ENCODE results near the gene PSAPL1.

PSAPL1 gene

DNA sequence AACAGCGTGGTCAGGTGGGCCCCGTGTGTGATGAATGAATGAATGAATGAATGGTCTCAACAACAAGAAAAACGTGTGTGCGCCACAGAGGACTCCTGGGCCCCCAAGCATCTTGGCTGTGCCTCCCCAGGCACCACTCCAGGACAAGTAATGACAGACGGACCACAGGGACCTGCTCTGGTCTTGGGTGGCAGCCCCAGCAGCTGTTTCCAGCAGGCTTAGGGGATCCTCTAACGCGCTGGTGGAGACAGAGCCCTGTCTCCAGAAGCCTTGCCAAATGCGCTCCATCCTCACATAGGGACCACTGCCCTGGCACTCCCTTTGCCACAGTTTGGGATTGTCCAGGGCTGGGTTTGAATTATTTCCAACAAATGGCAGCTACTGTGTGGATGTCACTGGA, 39.1 kb downstream of the PSAPL1 start:
- H3K4me3 ChIP-seq (ENCODE audit: control insufficient read depth, low read depth, low read length): no peak overlapping the region
- TF ChIP-seq CTCF (conservative IDR thresholded peaks at IDR 0.05; ENCODE audit: control insufficient read depth, insufficient read depth, low read depth, low read length): no peak
- no peak for DNase-seq (ENCODE audit: low read depth)

DNA sequence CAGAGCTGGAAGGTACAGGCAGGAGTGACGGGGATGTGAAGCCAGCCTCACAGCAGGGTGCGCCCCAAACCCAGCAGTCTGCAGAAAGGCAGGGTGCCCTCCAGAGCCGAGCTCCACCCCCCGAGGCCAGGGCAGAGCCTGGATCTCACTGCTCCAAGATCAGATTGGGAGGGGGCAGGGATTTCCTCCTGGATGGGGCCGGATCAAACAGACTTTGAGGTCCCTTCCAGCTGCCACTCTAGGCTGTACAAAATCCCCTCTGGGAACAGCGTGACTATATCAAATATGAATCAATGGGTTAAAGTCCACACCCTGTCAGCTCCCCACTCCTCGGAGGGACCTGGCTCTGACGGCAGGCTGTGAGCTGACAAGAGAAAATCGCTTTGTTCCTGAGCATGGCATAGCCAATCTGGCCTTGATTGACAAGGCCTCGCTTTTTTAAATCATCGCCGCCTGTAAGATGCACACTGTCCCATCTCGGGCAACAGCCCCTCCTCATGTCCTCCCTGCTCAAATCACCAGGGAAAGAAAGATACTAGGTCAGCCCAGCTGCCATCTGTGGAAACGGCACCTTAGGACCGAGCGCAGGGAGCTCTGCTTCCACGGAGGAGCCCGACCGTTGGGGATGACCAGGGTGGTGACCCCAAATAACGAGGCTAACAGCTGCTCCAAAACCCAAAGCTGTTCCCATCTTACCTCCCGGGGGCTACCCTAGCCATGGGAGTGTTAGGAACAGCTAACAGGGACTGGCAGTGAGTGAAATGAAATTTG, 39.9 kb downstream of the PSAPL1 start:
- TF ChIP-seq CTCF (conservative IDR thresholded peaks at IDR 0.05; ENCODE audit: control insufficient read depth, insufficient read depth, low read depth, low read length): no peak
- DNase-seq (ENCODE audit: low read depth): no peak
- no peak overlapping the region for H3K4me3 ChIP-seq (ENCODE audit: control insufficient read depth, low read depth, low read length)

GRCh38 chr4:7393601-7394575, 40.8 kb downstream of the PSAPL1 start:
- H3K4me3 ChIP-seq (ENCODE audit: control insufficient read depth, low read depth, low read length): no peak overlapping the region
- TF ChIP-seq CTCF (conservative IDR thresholded peaks at IDR 0.05; ENCODE audit: control insufficient read depth, insufficient read depth, low read depth, low read length): no peak
- DNase-seq (ENCODE audit: low read depth): no peak

GRCh38 chr4:7392438-7393421, 42.0 kb downstream of the PSAPL1 start:
- DNase-seq (ENCODE audit: low read depth): peak; percentile 31
- peak; percentile 33 for TF ChIP-seq CTCF (conservative IDR thresholded peaks at IDR 0.05; ENCODE audit: control insufficient read depth, insufficient read depth, low read depth, low read length)
- H3K4me3 ChIP-seq (ENCODE audit: control insufficient read depth, low read depth, low read length): no peak overlapping the region

DNA sequence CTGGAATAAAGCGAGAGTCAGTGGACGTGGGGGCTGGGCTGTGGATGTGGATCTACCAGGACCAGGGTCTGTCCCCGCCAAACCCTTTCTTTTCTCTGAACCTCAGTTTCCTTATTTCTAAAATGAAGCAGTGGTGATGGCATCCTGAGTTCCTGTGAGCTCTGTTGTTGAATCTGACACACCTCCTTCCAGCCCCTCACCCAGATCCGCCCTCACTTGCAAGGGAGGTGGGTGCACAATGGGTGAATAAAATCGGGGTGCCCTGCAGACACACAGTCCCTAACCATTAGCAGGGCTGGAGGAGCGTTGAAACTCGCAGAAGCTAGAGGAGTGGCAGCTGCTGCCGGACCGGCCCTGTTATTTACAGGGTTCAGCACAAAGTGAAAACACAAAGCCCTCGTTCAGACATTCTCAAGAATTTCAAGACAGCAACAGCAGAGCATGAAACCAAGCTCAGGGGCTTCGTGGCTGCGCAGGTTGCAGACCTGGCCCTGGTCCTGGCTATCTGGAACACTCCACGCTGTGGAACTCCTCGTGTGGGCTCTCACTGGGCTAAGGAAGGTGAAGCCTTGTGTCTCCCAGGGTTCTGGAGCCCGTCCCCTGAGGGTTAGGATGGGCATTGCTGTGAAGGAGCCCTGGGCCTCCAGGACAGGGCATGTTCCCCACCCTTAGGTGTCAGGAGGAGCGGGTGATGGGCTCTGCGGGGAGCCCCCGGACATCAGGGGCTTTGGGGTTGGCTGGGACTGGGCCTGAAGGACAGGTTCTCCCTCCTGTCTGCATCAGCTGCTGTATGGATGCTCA, 42.9 kb downstream of the PSAPL1 start:
- no peak for DNase-seq (ENCODE audit: low read depth)
- no peak for TF ChIP-seq CTCF (conservative IDR thresholded peaks at IDR 0.05; ENCODE audit: control insufficient read depth, insufficient read depth, low read depth, low read length)
- no peak overlapping the region for H3K4me3 ChIP-seq (ENCODE audit: control insufficient read depth, low read depth, low read length)
